B cell (primary cell): Measurements from ENCODE around the gene PPP3R1.

ENCODE experiments used
- CTCF ChIP-seq: fragments of 200-600 bp; IDR thresholded peaks from one replicate; pipeline ENCODE4 v1.8.0; 2022; ENCODE audit warnings: antibody characterized with exemption, mild to moderate bottlenecking
- EZH2 ChIP-seq: IDR thresholded peaks from 2 replicates; pipeline ENCODE4 v1.6.1; 2012; ENCODE audit warnings: borderline replicate concordance, low read depth, mild to moderate bottlenecking, moderate library complexity, low read length; ENCODE audit not compliant: insufficient read depth, poor library complexity, severe bottlenecking

GRCh38 chr2:68240446-68240845 lies 11.9 kb downstream of the PPP3R1 start:
- no peak for TF ChIP-seq CTCF
- TF ChIP-seq EZH2: no peak
